Measurements from ENCODE around the gene LAMC2.

GRCh38 chr1:183239220-183239742, 53.2 kb downstream of the LAMC2 start:
- no peak for TF ChIP-seq CTCF (conservative IDR thresholded peaks at IDR 0.05 in 1 of 2, IDR thresholded peaks at IDR 0.05 in 1 of 2; ENCODE audit: extremely low read depth in 1 of 2, insufficient read depth in 1 of 2, low read depth in 1 of 2, low read length in 2 of 2)
- TF ChIP-seq EZH2 (IDR thresholded peaks at IDR 0.05; ENCODE audit: borderline replicate concordance, low read length): no peak

Measured in mammary epithelial cell (primary cell).